22Rv1 (cell line): ENCODE results near the gene MAPK1.
"Not testable (repeated sequence)": the region's sequence is repeated elsewhere in the genome, so short reads cannot be mapped to it uniquely, and the experiment has no call there.

Source experiments
- H3K27ac ChIP-seq: fragments of 450-650 bp; 2 replicates; pipeline ENCODE4 v1.5.1; 2017
- ZFX ChIP-seq: fragments of 450-650 bp; IDR thresholded peaks from 2 replicates; pipeline ENCODE4 v1.6.1; 2017; ENCODE audit warnings: antibody characterized with exemption, borderline replicate concordance
- TF ChIP-seq, protein P1 (sequence below): fragments of 450-650 bp; IDR thresholded peaks from 2 replicates; pipeline ENCODE4 v1.5.1; 2017; ENCODE audit warnings: mild to moderate bottlenecking

Gene MAPK1

GRCh38 chr22:21753374-21754111 is 113.9 kb downstream of the MAPK1 start:
- TF ChIP-seq ZFX: no peak
- TF ChIP-seq, protein P1, sequence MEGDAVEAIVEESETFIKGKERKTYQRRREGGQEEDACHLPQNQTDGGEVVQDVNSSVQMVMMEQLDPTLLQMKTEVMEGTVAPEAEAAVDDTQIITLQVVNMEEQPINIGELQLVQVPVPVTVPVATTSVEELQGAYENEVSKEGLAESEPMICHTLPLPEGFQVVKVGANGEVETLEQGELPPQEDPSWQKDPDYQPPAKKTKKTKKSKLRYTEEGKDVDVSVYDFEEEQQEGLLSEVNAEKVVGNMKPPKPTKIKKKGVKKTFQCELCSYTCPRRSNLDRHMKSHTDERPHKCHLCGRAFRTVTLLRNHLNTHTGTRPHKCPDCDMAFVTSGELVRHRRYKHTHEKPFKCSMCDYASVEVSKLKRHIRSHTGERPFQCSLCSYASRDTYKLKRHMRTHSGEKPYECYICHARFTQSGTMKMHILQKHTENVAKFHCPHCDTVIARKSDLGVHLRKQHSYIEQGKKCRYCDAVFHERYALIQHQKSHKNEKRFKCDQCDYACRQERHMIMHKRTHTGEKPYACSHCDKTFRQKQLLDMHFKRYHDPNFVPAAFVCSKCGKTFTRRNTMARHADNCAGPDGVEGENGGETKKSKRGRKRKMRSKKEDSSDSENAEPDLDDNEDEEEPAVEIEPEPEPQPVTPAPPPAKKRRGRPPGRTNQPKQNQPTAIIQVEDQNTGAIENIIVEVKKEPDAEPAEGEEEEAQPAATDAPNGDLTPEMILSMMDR: no peak
- no peak overlapping the region for H3K27ac ChIP-seq

GRCh38 chr22:21752276-21752675 is 115.2 kb downstream of the MAPK1 start:
- H3K27ac ChIP-seq: no peak overlapping the region
- TF ChIP-seq, protein P1: no peak
- TF ChIP-seq ZFX: no peak

- TF ChIP-seq, protein P1: no peak
- no peak for TF ChIP-seq ZFX
- no peak overlapping the region for H3K27ac ChIP-seq
Measured at GRCh38 chr22:21745948-21746347, 121.5 kb downstream of the MAPK1 start.

GRCh38 chr22:21744917-21745316 is 122.5 kb downstream of the MAPK1 start:
- not testable (repeated sequence) for H3K27ac ChIP-seq

- H3K27ac ChIP-seq: no peak overlapping the region
- no peak for TF ChIP-seq ZFX
- TF ChIP-seq, protein P1: no peak
Measured at GRCh38 chr22:21741790-21742189, 125.7 kb downstream of the MAPK1 start.

DNA sequence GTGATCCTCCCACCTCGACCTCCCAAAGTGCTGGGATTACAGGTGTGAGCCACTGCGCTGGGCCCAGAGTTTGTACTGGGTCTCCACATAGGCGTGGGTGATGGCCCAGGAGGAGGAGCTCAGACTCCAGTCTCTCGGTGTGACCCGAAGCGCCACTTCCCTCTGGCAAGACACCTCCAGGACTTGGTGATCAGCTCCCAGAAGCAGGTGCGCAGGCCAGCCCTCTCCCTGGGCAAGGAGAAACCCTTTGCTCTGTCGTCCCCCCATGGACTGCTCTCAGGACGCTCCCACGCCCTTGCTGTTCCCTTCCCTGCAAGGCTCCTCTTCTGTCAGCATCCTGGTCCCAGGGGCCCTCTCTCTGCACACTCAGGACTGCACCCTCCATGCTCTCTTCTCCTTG is 126.4 kb downstream of the MAPK1 start:
- no peak overlapping the region for H3K27ac ChIP-seq
- no peak for TF ChIP-seq ZFX
- TF ChIP-seq, protein P1: no peak

DNA sequence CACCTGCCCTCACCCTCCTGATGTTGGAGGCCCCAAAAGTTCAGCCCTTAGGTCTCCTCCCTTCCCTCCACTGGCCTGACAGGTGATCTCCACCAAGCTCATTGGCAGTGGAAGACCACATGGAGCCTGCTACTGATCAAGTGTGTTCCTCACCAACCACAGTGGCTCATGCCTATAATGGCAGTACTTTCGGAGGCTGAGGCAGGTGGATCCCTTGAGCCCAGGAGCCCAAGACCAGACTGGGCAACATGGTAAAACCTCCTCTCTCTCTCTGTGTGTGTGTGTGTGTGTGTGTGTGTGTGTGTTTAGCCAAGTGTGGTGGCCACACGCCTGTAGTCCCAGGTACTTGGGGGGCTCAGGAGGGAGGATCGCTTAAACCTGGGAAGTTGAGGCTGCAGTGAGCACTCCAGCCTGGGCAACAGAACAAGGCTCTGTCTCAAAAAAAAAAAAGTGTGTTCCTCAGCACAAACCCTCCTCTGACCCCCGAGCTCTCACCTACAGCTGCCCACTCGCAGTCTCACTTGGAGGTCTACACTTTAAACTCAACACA is 127.5 kb downstream of the MAPK1 start:
- no peak overlapping the region for H3K27ac ChIP-seq
- TF ChIP-seq ZFX: no peak
- TF ChIP-seq, protein P1: no peak
